HCT116 (cell line): ENCODE results near the gene GBP2.

Source experiments
- EZH2phosphoT487 ChIP-seq: fragments of 200-600 bp; IDR thresholded peaks from 2 replicates; pipeline ENCODE4 v1.6.1; 2018; ENCODE audit warnings: antibody characterized with exemption, borderline replicate concordance
- POLR2A ChIP-seq: IDR thresholded peaks from 2 replicates; pipeline ENCODE4 v1.7.0; 2011; ENCODE audit warnings: borderline replicate concordance; ENCODE audit not compliant: insufficient read depth, insufficient read length; ENCODE audit errors: extremely low read depth
- POLR2AphosphoS5 ChIP-seq: IDR thresholded peaks from 2 replicates; pipeline ENCODE4 v1.6.1; 2011; ENCODE audit warnings: mild to moderate bottlenecking, low read depth, low read length, moderate library complexity
- RAD21 ChIP-seq: IDR thresholded peaks from 2 replicates; pipeline ENCODE4 v1.6.1; 2012; ENCODE audit warnings: low read depth, mild to moderate bottlenecking
- SIN3A ChIP-seq: IDR thresholded peaks from 2 replicates; pipeline ENCODE4 v1.6.1; 2012; ENCODE audit warnings: low read depth
- YY1 ChIP-seq: IDR thresholded peaks from 2 replicates; pipeline ENCODE4 v1.6.1; 2011; ENCODE audit warnings: low read length, low read depth, moderate library complexity, mild to moderate bottlenecking; ENCODE audit not compliant: insufficient replicate concordance; ENCODE audit errors: extremely low read depth
- ZNF274 ChIP-seq: fragments of 200-500 bp; sonication (Bioruptor generic); IDR thresholded peaks from 2 replicates; pipeline ENCODE4 v1.6.1; 2014; ENCODE audit warnings: mild to moderate bottlenecking, low read depth, low read length, inconsistent platforms
- TF ChIP-seq, protein P1 (sequence below), 3 experiments: fragments of 200-600 bp in 1 of 3; sonication (generic) in 1 of 3; IDR thresholded peaks in 2 of 3; conservative IDR thresholded peaks in 1 of 3; 2 replicates each; pipeline ENCODE4 v1.5.1; 2012 to 2017; ENCODE audit warnings: low read depth in 2 of 3, low read length in 2 of 3, antibody characterized with exemption in 1 of 3, borderline replicate concordance in 1 of 3, control low read depth in 1 of 3, mild to moderate bottlenecking in 1 of 3, mixed read lengths in 1 of 3, mixed run types in 1 of 3, moderate library complexity in 1 of 3; ENCODE audit not compliant: insufficient read depth in 1 of 3

- TF ChIP-seq YY1 (no peak), EZH2phosphoT487 (no peak), RAD21 (no peak), POLR2A (no peak), SIN3A (no peak), POLR2AphosphoS5 (no peak), ZNF274 (no peak)
- TF ChIP-seq, protein P1, sequence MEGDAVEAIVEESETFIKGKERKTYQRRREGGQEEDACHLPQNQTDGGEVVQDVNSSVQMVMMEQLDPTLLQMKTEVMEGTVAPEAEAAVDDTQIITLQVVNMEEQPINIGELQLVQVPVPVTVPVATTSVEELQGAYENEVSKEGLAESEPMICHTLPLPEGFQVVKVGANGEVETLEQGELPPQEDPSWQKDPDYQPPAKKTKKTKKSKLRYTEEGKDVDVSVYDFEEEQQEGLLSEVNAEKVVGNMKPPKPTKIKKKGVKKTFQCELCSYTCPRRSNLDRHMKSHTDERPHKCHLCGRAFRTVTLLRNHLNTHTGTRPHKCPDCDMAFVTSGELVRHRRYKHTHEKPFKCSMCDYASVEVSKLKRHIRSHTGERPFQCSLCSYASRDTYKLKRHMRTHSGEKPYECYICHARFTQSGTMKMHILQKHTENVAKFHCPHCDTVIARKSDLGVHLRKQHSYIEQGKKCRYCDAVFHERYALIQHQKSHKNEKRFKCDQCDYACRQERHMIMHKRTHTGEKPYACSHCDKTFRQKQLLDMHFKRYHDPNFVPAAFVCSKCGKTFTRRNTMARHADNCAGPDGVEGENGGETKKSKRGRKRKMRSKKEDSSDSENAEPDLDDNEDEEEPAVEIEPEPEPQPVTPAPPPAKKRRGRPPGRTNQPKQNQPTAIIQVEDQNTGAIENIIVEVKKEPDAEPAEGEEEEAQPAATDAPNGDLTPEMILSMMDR (IDR thresholded peaks at IDR 0.05 in 2 of 3, conservative IDR thresholded peaks at IDR 0.05 in 1 of 3; ENCODE audit: borderline replicate concordance in 1 of 3, insufficient read depth in 1 of 3, low read depth in 2 of 3, low read length in 2 of 3), result no peak
Observed at GRCh38 chr1:89133747-89134146, 7.8 kb upstream of the GBP2 start.
